ENCODE data around the gene STK39. TPM values are rescaled to one million over a fixed set of nuclear protein-coding genes. Genes with fewer than 3 reads are reported as not detected.

The STK39 gene
- polyA plus RNA-seq, 2 of the 4 experiments (the other 2 are of a cell fraction), result 14.2 to 27.2 TPM

- TF ChIP-seq HMGXB4 (CRISPR knock-in tag; IDR thresholded peaks at IDR 0.05; ENCODE audit: borderline replicate concordance) (no peak), HOXB13 (CRISPR knock-in tag; IDR thresholded peaks at IDR 0.05; ENCODE audit: low read depth) (no peak), HOXA7 (CRISPR knock-in tag; IDR thresholded peaks at IDR 0.05) (no peak), JUNB (IDR thresholded peaks at IDR 0.05) (no peak), PBX3 (IDR thresholded peaks at IDR 0.05) (no peak)
Measured at GRCh38 chr2:168050377-168050776, 197.0 kb downstream of the STK39 start (continued).

GRCh38 chr2:168049609-168050008 lies 197.8 kb downstream of the STK39 start:
- ATAC-seq, result no peak
- TF ChIP-seq MYC (IDR thresholded peaks at IDR 0.05; ENCODE audit: borderline replicate concordance, low read length) (no peak), NPAS2 (CRISPR knock-in tag; IDR thresholded peaks at IDR 0.05; ENCODE audit: borderline replicate concordance) (no peak), ESRRA (IDR thresholded peaks at IDR 0.05; ENCODE audit: borderline replicate concordance, low read length) (no peak), MAFK (IDR thresholded peaks at IDR 0.05; ENCODE audit: partially characterized antibody) (no peak), HES2 (IDR thresholded peaks at IDR 0.05) (no peak), KDM1A (IDR thresholded peaks at IDR 0.05; ENCODE audit: low read depth) (no peak), FOSL2 (IDR thresholded peaks at IDR 0.05) (no peak), FOSL2 (CRISPR knock-in tag; IDR thresholded peaks at IDR 0.05) (no peak), RFX5 (IDR thresholded peaks at IDR 0.05) (no peak), EHMT2 (IDR thresholded peaks at IDR 0.05; ENCODE audit: low read depth) (no peak), ZC3H11A (IDR thresholded peaks at IDR 0.05) (no peak), POLR2AphosphoS2 (conservative IDR thresholded peaks at IDR 0.05; ENCODE audit: low read length) (no peak), HMGXB4 (CRISPR knock-in tag; IDR thresholded peaks at IDR 0.05; ENCODE audit: borderline replicate concordance) (no peak)
- TF ChIP-seq, protein P1, sequence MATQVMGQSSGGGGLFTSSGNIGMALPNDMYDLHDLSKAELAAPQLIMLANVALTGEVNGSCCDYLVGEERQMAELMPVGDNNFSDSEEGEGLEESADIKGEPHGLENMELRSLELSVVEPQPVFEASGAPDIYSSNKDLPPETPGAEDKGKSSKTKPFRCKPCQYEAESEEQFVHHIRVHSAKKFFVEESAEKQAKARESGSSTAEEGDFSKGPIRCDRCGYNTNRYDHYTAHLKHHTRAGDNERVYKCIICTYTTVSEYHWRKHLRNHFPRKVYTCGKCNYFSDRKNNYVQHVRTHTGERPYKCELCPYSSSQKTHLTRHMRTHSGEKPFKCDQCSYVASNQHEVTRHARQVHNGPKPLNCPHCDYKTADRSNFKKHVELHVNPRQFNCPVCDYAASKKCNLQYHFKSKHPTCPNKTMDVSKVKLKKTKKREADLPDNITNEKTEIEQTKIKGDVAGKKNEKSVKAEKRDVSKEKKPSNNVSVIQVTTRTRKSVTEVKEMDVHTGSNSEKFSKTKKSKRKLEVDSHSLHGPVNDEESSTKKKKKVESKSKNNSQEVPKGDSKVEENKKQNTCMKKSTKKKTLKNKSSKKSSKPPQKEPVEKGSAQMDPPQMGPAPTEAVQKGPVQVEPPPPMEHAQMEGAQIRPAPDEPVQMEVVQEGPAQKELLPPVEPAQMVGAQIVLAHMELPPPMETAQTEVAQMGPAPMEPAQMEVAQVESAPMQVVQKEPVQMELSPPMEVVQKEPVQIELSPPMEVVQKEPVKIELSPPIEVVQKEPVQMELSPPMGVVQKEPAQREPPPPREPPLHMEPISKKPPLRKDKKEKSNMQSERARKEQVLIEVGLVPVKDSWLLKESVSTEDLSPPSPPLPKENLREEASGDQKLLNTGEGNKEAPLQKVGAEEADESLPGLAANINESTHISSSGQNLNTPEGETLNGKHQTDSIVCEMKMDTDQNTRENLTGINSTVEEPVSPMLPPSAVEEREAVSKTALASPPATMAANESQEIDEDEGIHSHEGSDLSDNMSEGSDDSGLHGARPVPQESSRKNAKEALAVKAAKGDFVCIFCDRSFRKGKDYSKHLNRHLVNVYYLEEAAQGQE (IDR thresholded peaks at IDR 0.05), result no peak
- TF ChIP-seq, protein P2, sequence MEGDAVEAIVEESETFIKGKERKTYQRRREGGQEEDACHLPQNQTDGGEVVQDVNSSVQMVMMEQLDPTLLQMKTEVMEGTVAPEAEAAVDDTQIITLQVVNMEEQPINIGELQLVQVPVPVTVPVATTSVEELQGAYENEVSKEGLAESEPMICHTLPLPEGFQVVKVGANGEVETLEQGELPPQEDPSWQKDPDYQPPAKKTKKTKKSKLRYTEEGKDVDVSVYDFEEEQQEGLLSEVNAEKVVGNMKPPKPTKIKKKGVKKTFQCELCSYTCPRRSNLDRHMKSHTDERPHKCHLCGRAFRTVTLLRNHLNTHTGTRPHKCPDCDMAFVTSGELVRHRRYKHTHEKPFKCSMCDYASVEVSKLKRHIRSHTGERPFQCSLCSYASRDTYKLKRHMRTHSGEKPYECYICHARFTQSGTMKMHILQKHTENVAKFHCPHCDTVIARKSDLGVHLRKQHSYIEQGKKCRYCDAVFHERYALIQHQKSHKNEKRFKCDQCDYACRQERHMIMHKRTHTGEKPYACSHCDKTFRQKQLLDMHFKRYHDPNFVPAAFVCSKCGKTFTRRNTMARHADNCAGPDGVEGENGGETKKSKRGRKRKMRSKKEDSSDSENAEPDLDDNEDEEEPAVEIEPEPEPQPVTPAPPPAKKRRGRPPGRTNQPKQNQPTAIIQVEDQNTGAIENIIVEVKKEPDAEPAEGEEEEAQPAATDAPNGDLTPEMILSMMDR (IDR thresholded peaks at IDR 0.05), result no peak
- TF ChIP-seq, protein P3, sequence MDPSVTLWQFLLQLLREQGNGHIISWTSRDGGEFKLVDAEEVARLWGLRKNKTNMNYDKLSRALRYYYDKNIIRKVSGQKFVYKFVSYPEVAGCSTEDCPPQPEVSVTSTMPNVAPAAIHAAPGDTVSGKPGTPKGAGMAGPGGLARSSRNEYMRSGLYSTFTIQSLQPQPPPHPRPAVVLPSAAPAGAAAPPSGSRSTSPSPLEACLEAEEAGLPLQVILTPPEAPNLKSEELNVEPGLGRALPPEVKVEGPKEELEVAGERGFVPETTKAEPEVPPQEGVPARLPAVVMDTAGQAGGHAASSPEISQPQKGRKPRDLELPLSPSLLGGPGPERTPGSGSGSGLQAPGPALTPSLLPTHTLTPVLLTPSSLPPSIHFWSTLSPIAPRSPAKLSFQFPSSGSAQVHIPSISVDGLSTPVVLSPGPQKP (IDR thresholded peaks at IDR 0.05; ENCODE audit: low read depth, low read length), result no peak
- POLR2A ChIA-PET, result no interaction called here

More at GRCh38 chr2:168049609-168050008, 197.8 kb downstream of the STK39 start:
- FAIRE-seq (no peak), DNase-seq (ENCODE audit: low read depth in 1 of 2, low spot score in 1 of 2) (no peak)
- no peak overlapping the region for H3K4me2 ChIP-seq
- no peak overlapping the region for H3K4me3 ChIP-seq
- 86% methylated on average over 2 of the region's 2 CpGs for WGBS (ENCODE audit: missing lambda C conversion rate)
- H3K9me3 ChIP-seq, result no peaks in the 10 kb centered on the region
- CTCF ChIA-PET, result interaction anchor here (0.6 kb wide), 1 partner anchor 111 kb away, joined by 3 read pairs; no protein-coding TSS in a partner anchor
- no peak overlapping the region for H3K27ac ChIP-seq
- H3K4me1 ChIP-seq, result no peaks in the 10 kb centered on the region

Measured in A549 (cell line).